ENCODE data around the gene KCNMB1. TPM values are rescaled to one million over a fixed set of nuclear protein-coding genes. Genes with fewer than 3 reads are reported as not detected.

KCNMB1 gene
- polyA plus RNA-seq, 1 donor from 2014 or later: not detected

DNA sequence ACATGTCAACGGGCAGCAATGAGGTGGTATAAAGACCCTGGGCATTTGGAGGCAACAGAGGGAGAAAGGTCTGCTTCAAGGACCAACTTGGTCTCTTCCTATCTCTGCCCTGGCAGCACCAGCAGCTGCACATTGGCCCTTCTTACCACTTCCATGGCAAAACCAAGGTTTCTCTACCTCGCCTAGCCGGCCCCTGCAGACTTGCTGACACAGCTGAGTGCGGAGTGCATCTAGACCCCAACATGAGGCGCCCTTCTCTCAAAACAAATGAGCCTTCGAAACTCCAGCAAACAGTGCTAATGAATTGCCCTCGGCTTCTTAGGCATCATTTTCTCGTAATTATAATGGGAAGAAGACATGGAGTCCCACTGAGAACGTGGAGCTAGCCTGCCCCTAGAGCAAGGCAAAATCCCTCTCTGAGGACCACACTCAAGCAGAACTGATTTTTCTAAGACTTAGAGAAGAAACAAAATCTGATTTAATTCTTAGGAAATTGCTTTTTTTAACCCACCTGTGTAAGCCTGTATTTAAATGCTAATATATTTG, 42.1 kb downstream of the KCNMB1 start:
- H4K20me1 ChIP-seq (ENCODE audit: insufficient read depth): no peaks in the 10 kb centered on the region
- H3K9me3 ChIP-seq (ENCODE audit: low read length): no peaks in the 10 kb centered on the region
- TF ChIP-seq, protein P1, sequence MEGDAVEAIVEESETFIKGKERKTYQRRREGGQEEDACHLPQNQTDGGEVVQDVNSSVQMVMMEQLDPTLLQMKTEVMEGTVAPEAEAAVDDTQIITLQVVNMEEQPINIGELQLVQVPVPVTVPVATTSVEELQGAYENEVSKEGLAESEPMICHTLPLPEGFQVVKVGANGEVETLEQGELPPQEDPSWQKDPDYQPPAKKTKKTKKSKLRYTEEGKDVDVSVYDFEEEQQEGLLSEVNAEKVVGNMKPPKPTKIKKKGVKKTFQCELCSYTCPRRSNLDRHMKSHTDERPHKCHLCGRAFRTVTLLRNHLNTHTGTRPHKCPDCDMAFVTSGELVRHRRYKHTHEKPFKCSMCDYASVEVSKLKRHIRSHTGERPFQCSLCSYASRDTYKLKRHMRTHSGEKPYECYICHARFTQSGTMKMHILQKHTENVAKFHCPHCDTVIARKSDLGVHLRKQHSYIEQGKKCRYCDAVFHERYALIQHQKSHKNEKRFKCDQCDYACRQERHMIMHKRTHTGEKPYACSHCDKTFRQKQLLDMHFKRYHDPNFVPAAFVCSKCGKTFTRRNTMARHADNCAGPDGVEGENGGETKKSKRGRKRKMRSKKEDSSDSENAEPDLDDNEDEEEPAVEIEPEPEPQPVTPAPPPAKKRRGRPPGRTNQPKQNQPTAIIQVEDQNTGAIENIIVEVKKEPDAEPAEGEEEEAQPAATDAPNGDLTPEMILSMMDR (IDR thresholded peaks at IDR 0.05; ENCODE audit: poor library complexity, severe bottlenecking): no peak
- TF ChIP-seq SMC3 (conservative IDR thresholded peaks at IDR 0.05; ENCODE audit: poor library complexity): no peak
- TF ChIP-seq, protein P2, sequence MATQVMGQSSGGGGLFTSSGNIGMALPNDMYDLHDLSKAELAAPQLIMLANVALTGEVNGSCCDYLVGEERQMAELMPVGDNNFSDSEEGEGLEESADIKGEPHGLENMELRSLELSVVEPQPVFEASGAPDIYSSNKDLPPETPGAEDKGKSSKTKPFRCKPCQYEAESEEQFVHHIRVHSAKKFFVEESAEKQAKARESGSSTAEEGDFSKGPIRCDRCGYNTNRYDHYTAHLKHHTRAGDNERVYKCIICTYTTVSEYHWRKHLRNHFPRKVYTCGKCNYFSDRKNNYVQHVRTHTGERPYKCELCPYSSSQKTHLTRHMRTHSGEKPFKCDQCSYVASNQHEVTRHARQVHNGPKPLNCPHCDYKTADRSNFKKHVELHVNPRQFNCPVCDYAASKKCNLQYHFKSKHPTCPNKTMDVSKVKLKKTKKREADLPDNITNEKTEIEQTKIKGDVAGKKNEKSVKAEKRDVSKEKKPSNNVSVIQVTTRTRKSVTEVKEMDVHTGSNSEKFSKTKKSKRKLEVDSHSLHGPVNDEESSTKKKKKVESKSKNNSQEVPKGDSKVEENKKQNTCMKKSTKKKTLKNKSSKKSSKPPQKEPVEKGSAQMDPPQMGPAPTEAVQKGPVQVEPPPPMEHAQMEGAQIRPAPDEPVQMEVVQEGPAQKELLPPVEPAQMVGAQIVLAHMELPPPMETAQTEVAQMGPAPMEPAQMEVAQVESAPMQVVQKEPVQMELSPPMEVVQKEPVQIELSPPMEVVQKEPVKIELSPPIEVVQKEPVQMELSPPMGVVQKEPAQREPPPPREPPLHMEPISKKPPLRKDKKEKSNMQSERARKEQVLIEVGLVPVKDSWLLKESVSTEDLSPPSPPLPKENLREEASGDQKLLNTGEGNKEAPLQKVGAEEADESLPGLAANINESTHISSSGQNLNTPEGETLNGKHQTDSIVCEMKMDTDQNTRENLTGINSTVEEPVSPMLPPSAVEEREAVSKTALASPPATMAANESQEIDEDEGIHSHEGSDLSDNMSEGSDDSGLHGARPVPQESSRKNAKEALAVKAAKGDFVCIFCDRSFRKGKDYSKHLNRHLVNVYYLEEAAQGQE (IDR thresholded peaks at IDR 0.05; ENCODE audit: borderline replicate concordance): no peak
- no peak for TF ChIP-seq POLR2AphosphoS5 (IDR thresholded peaks at IDR 0.05)
- no peak for TF ChIP-seq TAF1 (IDR thresholded peaks at IDR 0.05; ENCODE audit: low read depth)
- TF ChIP-seq MXI1 (conservative IDR thresholded peaks at IDR 0.05; ENCODE audit: poor library complexity, severe bottlenecking): no peak
- TF ChIP-seq RAD21 (conservative IDR thresholded peaks at IDR 0.05): no peak
- no peak for TF ChIP-seq EP300 (conservative IDR thresholded peaks at IDR 0.05; ENCODE audit: poor library complexity, severe bottlenecking)
- no peak for TF ChIP-seq EZH2 (IDR thresholded peaks at IDR 0.05; ENCODE audit: borderline replicate concordance, insufficient read depth, low read length, poor library complexity, severe bottlenecking)
- no peaks in the 10 kb centered on the region for H3K27me3 ChIP-seq (ENCODE audit: insufficient read depth, low read depth, low read length)
- H2AFZ ChIP-seq (ENCODE audit: low read depth, low read length): no peak overlapping the region
- no peaks in the 10 kb centered on the region for H3K79me2 ChIP-seq (replicated peaks; ENCODE audit: insufficient read depth, low read length)
- H3K4me3 ChIP-seq (ENCODE audit: low read length): no peak overlapping the region
- H3K9me2 ChIP-seq (ENCODE audit: insufficient read depth, low read length): no peaks in the 10 kb centered on the region
- H3F3A ChIP-seq (ENCODE audit: insufficient read depth, low read length, poor library complexity, severe bottlenecking): no peaks in the 10 kb centered on the region
- H3K36me3 ChIP-seq (ENCODE audit: insufficient read depth, low read length): no peaks in the 10 kb centered on the region
- no peak overlapping the region for H3K27ac ChIP-seq (ENCODE audit: low read length)
- H3K9ac ChIP-seq (ENCODE audit: low read length): no peak overlapping the region
- no peak overlapping the region for H3K4me2 ChIP-seq (ENCODE audit: low read length)

- Histone ChIP-seq H3K9ac (ENCODE audit: low read length) (no peak overlapping the region), H2AFZ (ENCODE audit: low read depth, low read length) (no peak overlapping the region), H3K36me3 (ENCODE audit: insufficient read depth, low read length) (no peaks in the 10 kb centered on the region), H3K79me2 (replicated peaks; ENCODE audit: insufficient read depth, low read length) (no peaks in the 10 kb centered on the region), H3K4me3 (ENCODE audit: low read length) (no peak overlapping the region), H4K20me1 (ENCODE audit: insufficient read depth) (no peaks in the 10 kb centered on the region), H3K9me2 (ENCODE audit: insufficient read depth, low read length) (no peaks in the 10 kb centered on the region), H3F3A (ENCODE audit: insufficient read depth, low read length, poor library complexity, severe bottlenecking) (no peaks in the 10 kb centered on the region), H3K9me3 (ENCODE audit: low read length) (no peaks in the 10 kb centered on the region), H3K27ac (ENCODE audit: low read length) (no peak overlapping the region), H3K27me3 (ENCODE audit: insufficient read depth, low read depth, low read length) (no peaks in the 10 kb centered on the region), H3K4me2 (ENCODE audit: low read length) (no peak overlapping the region)
- no peak for TF ChIP-seq RAD21 (conservative IDR thresholded peaks at IDR 0.05)
- TF ChIP-seq EZH2 (IDR thresholded peaks at IDR 0.05; ENCODE audit: borderline replicate concordance, insufficient read depth, low read length, poor library complexity, severe bottlenecking): no peak
- no peak for TF ChIP-seq SMC3 (conservative IDR thresholded peaks at IDR 0.05; ENCODE audit: poor library complexity)
- no peak for TF ChIP-seq EP300 (conservative IDR thresholded peaks at IDR 0.05; ENCODE audit: poor library complexity, severe bottlenecking)
- TF ChIP-seq POLR2AphosphoS5 (IDR thresholded peaks at IDR 0.05): no peak
- TF ChIP-seq TAF1 (IDR thresholded peaks at IDR 0.05; ENCODE audit: low read depth): no peak
- TF ChIP-seq, protein P1 (IDR thresholded peaks at IDR 0.05; ENCODE audit: poor library complexity, severe bottlenecking): no peak
- no peak for TF ChIP-seq MXI1 (conservative IDR thresholded peaks at IDR 0.05; ENCODE audit: poor library complexity, severe bottlenecking)
- TF ChIP-seq, protein P2 (IDR thresholded peaks at IDR 0.05; ENCODE audit: borderline replicate concordance): no peak
Measured at GRCh38 chr5:170345971-170346370, 43.2 kb downstream of the KCNMB1 start.
